ENCODE results near the gene B4GALNT2.

- TF ChIP-seq TCF12 (IDR thresholded peaks at IDR 0.05; ENCODE audit: low read depth, low read length): 0 out of 2 replicates have a peak, but pooled peaks have one; percentile 5
- no peak for TF ChIP-seq EZH2 (IDR thresholded peaks at IDR 0.05; ENCODE audit: low read depth, low read length, severe bottlenecking)
- TF ChIP-seq POLR2A (IDR thresholded peaks at IDR 0.05; ENCODE audit: control extremely low read depth in 1 of 2, low read depth in 2 of 2, low read length in 2 of 2): peak in 1 of 2 experiments; percentile 35; a peak in 2 of 3 replicates
- peak in 2 of 3 experiments; percentile 3 to 23; a peak in 2 of 4 replicates for TF ChIP-seq CTCF (IDR thresholded peaks at IDR 0.05; ENCODE audit: control extremely low read depth in 1 of 3, insufficient read depth in 1 of 3, low read depth in 1 of 3, low read length in 3 of 3)
- no peak for TF ChIP-seq ATF2 (IDR thresholded peaks at IDR 0.05; ENCODE audit: low read length)
- TF ChIP-seq YY1 (IDR thresholded peaks at IDR 0.05; ENCODE audit: low read depth, low read length): no peak
Observed at GRCh38 chr17:49191917-49192741, 59.6 kb downstream of the B4GALNT2 start.
